KOPT-K1 (cell line): ENCODE results near the gene ZNF665.
"Not testable (repeated sequence)": the region's sequence is repeated elsewhere in the genome, so short reads cannot be mapped to it uniquely, and the experiment has no call there.

ENCODE experiments used
- H3K27ac ChIP-seq: fragments of 200-600 bp; sonication (generic); 2 replicates; pipeline ENCODE4 v1.5.1; 2016; ENCODE audit warnings: antibody characterized with exemption, mild to moderate bottlenecking, low read depth, low read length; ENCODE audit not compliant: poor library complexity, severe bottlenecking
- H3K36me3 ChIP-seq: fragments of 200-600 bp; sonication (generic); 2 replicates; pipeline ENCODE4 v1.5.1; 2017; ENCODE audit warnings: antibody characterized with exemption, mild to moderate bottlenecking, low read length, moderate library complexity; ENCODE audit not compliant: insufficient read depth
- H3K9me3 ChIP-seq: fragments of 200-600 bp; sonication (generic); 2 replicates; pipeline ENCODE4 v1.5.1; 2017; ENCODE audit warnings: antibody characterized with exemption, low read length, mild to moderate bottlenecking; ENCODE audit not compliant: insufficient read depth, poor library complexity, severe bottlenecking

The ZNF665 gene

DNA sequence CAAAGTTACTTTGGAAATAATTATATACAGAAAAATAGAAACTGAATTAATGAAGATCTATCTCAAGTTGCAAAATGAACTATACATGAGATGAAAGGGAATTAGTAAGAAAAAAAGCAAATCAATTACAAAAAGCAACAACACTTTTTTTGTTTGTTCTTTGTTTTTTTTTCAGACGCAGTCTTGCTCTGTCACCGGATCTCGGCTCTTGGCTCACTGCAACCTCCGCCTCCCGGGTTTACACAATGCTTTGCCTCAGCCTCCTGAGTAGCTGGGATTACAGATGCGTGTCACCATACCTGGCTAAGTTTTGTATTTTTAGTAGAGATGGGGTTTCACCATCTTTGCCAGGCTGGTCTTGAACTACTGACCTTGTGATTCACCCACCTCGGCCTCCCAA is 62.7 kb downstream of the ZNF665 start:
- H3K27ac ChIP-seq, result no peak overlapping the region
- H3K36me3 ChIP-seq, result no peaks in the 10 kb centered on the region; the same call in 1 of the 2 replicates
- peaks cover 10% of the 10 kb centered on the region for H3K9me3 ChIP-seq

DNA sequence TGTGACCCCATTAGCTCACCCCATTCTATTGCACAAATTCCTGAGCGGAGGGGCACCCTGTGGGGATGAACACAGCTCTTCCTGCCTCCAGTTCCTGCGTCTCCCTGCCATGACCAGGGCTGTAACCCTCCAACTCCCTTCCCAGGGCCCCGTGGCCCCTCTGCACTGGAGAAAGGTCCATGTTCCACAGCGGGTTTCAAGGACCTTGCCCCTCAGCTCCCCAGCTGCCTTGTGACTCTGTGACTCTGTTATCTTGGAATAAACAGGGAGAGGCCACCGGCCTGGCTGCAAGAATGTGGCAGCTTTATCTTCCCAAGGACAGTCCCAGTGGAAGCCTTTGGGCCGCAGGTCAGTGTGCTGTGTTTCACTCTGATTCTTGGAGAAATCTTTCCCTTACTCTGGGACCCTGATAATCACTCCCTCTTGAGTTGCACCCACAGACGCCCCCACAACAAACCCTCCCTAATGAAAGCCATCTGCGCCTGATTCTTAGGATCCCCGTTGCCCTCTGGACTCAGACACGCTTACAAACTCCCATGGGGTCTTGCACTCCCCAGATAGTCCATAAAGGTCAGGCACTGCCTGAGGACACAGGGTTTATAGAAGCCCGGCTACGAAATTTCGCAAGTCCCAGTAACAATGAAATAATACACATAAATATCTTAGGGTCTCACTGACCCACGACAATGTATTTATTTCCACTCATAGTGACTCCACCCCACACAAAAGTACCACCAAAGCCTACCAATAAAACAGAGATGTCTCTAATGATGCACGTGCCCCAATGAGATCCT is 66.2 kb downstream of the ZNF665 start:
- peaks cover 12% of the 10 kb centered on the region; the same call in 1 of the 2 replicates for H3K36me3 ChIP-seq
- not testable (repeated sequence) for H3K27ac ChIP-seq, H3K9me3 ChIP-seq

DNA sequence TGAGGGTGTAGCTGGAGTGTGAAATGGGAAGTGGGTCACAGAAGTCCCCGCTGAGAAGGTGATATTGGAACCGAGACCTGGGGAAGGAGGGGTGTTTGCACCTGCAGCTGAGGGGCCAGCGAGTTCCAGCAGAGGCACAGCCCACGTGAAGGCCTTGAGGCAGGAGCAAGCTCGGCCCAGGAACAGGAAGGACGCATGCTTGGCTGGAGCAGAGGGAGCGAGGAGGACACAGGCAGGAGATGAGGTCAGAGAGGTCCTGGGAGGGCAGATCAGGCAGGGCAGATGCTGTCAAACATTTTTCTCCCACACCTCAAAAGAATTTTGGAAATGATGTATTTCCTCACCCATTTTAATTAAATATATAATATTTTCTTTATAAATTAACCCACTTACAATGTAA is 69.8 kb downstream of the ZNF665 start:
- H3K27ac ChIP-seq, result no peak overlapping the region
- H3K36me3 ChIP-seq, result peaks cover 26% of the 10 kb centered on the region
- peaks cover 6% of the 10 kb centered on the region for H3K9me3 ChIP-seq
